ENCODE measurements around the gene BRINP3.

DNA sequence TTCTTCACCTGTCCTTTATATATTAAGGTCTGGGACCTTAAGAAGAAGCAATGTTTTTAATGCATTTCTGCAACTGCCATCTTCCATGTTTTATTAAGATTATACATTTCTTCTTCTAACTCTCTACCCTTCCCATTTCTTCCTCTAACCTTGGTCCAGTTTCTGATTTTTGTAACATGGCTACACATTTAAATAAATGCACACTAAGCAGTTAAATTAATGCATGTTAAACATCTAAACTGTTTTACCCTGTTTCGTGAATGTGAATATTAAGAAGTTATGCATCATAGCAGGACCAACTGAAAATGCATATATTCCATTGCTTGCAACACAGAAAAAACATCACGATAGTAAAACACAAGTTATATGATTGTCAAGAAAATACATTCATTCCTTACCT lies 3.7 kb downstream of the BRINP3 start:
- TF ChIP-seq POLR2A (IDR thresholded peaks at IDR 0.05; ENCODE audit: low read length), result no peak
- TF ChIP-seq GATA1 (IDR thresholded peaks at IDR 0.05; ENCODE audit: low read depth, low read length), result no peak

Measured in erythroblast (primary cell).